CD4-positive, alpha-beta memory T cell (primary cell): ENCODE data around the gene INF2. TPM values are rescaled to one million over a fixed set of nuclear protein-coding genes. Genes with fewer than 3 reads are reported as not detected.

ENCODE experiments used
- CTCF ChIA-PET: fragments of 350-600 bp; sonication (Branson Sonifier 250); formaldehyde crosslinking; loops from one replicate; lab custom pipeline; 2021; ENCODE audit warnings: inconsistent platforms; ENCODE audit not compliant: partially characterized antibody; lab: Charles Lee
- POLR2A ChIA-PET: fragments of 350-600 bp; sonication (Branson Sonifier 250); formaldehyde crosslinking; loops from one replicate; lab custom pipeline; 2021; ENCODE audit not compliant: partially characterized antibody; lab: Charles Lee
- DNase-seq, 5 donors: peaks; one replicate each; pipeline versions ENCODE4 v3.0.0 to v3.0.0-alpha.2; 2020 to 2022; ENCODE audit warnings: mixed read lengths in 1 of 5
- H3K27ac ChIP-seq: one replicate; pipeline ENCODE4 v1.7.0; 2013; ENCODE audit warnings: low read depth, low read length
- H3K27me3 ChIP-seq: 2 replicates; pipeline ENCODE4 v1.7.0; 2013; ENCODE audit warnings: mild to moderate bottlenecking, low read length, moderate library complexity; ENCODE audit not compliant: insufficient read depth
- H3K36me3 ChIP-seq: 2 replicates; pipeline ENCODE4 v1.7.0; 2013; ENCODE audit warnings: mild to moderate bottlenecking, low read length, moderate library complexity; ENCODE audit not compliant: insufficient read depth
- H3K4me1 ChIP-seq: 2 replicates; pipeline ENCODE4 v1.7.0; 2013; ENCODE audit warnings: mild to moderate bottlenecking, low read length, moderate library complexity; ENCODE audit not compliant: insufficient read depth
- H3K4me3 ChIP-seq, 2 donors: one replicate each; pipeline ENCODE4 v1.7.0; 2013; ENCODE audit warnings: low read length in 2 of 2, mild to moderate bottlenecking in 1 of 2
- H3K9me3 ChIP-seq, 2 donors: one replicate each; pipeline ENCODE4 v1.7.0; 2013; ENCODE audit warnings: low read length in 2 of 2, control low read depth in 1 of 2; ENCODE audit not compliant: control insufficient read depth in 1 of 2
- H3K27ac Mint-ChIP-seq, 7 donors: one replicate each; pipeline ENCODE4 v1.8.0; 2020 to 2021; ENCODE audit warnings: mixed read lengths in 7 of 7, mild to moderate bottlenecking in 6 of 7, inconsistent platforms in 3 of 7, moderate library complexity in 3 of 7
- H3K27me3 Mint-ChIP-seq, 2 donors: one replicate each; pipeline ENCODE4 v1.8.0; 2020 to 2021; ENCODE audit warnings: mixed read lengths in 2 of 2
- H3K36me3 Mint-ChIP-seq, 2 donors: one replicate each; pipeline ENCODE4 v1.8.0; 2020 to 2021; ENCODE audit warnings: mixed read lengths in 2 of 2, inconsistent platforms in 1 of 2, mild to moderate bottlenecking in 1 of 2
- H3K4me1 Mint-ChIP-seq, 4 donors: one replicate each; pipeline ENCODE4 v1.8.0; 2020 to 2021; ENCODE audit warnings: mixed read lengths in 4 of 4, mild to moderate bottlenecking in 1 of 4
- H3K4me3 Mint-ChIP-seq, 8 donors: one replicate each; pipeline ENCODE4 v1.8.0; 2020 to 2021; ENCODE audit warnings: mixed read lengths in 8 of 8, mild to moderate bottlenecking in 7 of 8, moderate library complexity in 6 of 8, inconsistent platforms in 3 of 8
- H3K9me3 Mint-ChIP-seq, 8 donors: one replicate each; pipeline ENCODE4 v1.8.0; 2020 to 2021; ENCODE audit warnings: mixed read lengths in 8 of 8, mild to moderate bottlenecking in 5 of 8, inconsistent platforms in 3 of 8, moderate library complexity in 1 of 8
- intact Hi-C: fragments of 100-400 bp; cut with micrococcal nuclease; formaldehyde crosslinking; loops from one replicate; pipeline ENCODE4 v1.15.1; 2023
- polyA plus RNA-seq, 2 donors: library from polyadenylated mRNA; unstranded; fragments of 300-500 nt; fragmentation: Illumina TruSeq; gene quantifications; one replicate each; pipeline ENCODE4 v1.2.3, GENCODE V29; 2021
- total RNA-seq, 2 experiments: library from RNA; stranded (reverse); gene quantifications; one replicate each; pipeline ENCODE4 v1.2.3, GENCODE V29; 2021

The INF2 gene
- total and polyA plus RNA-seq, 4 experiments from 2014 or later, result 4.0 to 96.8 (median 52.4) TPM

GRCh38 chr14:104730487-104730886 lies 41.1 kb downstream of the INF2 start:
- Mint-ChIP-seq H3K27me3 (no peaks in the 10 kb centered on the region), H3K4me3 (no peak overlapping the region), H3K36me3 (no peaks in the 10 kb centered on the region), H3K4me1 (no peaks in the 10 kb centered on the region), H3K9me3 (peaks cover 0 to 3% (median 0%) of the 10 kb centered on the region in 8 donors), H3K27ac (no peak overlapping the region)
- H3K27me3 ChIP-seq, result no peaks in the 10 kb centered on the region
- H3K36me3 ChIP-seq, result no peaks in the 10 kb centered on the region
- CTCF ChIA-PET, result no interaction called here
- intact Hi-C loops, result no loop called here
- no peak overlapping the region for H3K4me3 ChIP-seq
- POLR2A ChIA-PET, result no interaction called here
- no peaks in the 10 kb centered on the region for H3K9me3 ChIP-seq
- no peak for DNase-seq
- H3K27ac ChIP-seq, result no peak overlapping the region
- no peaks in the 10 kb centered on the region for H3K4me1 ChIP-seq

- Mint-ChIP-seq H3K27me3 (no peaks in the 10 kb centered on the region), H3K9me3 (peaks cover 0 to 3% (median 0%) of the 10 kb centered on the region in 8 donors), H3K27ac (no peak overlapping the region), H3K4me1 (no peaks in the 10 kb centered on the region), H3K4me3 (no peak overlapping the region), H3K36me3 (no peaks in the 10 kb centered on the region)
- Histone ChIP-seq H3K4me1 (no peaks in the 10 kb centered on the region), H3K9me3 (no peaks in the 10 kb centered on the region), H3K36me3 (no peaks in the 10 kb centered on the region), H3K4me3 (no peak overlapping the region), H3K27ac (no peak overlapping the region), H3K27me3 (no peaks in the 10 kb centered on the region)
- no peak for DNase-seq
- intact Hi-C loops, result no loop called here
- CTCF ChIA-PET, result no interaction called here
- POLR2A ChIA-PET, result no interaction called here
Measured at GRCh38 chr14:104731320-104732294, 42.2 kb downstream of the INF2 start.

DNA sequence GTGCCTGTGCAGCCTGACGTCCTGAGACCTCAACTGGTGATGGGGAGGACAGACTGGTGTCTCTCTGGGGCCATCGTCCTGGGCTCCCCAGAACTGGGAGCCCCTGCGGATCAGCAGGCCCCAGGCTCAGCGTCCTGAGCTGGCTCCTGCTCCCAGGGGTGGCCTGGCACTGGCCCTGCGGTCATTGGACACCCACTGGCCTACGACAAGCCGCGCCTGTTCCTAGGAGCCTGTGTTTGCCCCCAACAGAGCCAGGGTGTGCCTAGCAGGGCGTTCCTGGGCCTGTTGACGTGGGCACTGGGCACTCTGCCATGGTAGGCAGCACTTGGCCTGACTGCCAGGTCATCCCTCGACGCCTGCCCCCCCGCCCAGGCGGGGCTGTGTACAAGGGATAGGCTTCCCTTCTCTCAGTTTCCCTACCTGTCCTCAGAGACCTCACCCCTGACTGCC lies 43.0 kb downstream of the INF2 start:
- no peaks in the 10 kb centered on the region for H3K4me1 ChIP-seq
- H3K9me3 ChIP-seq, result no peaks in the 10 kb centered on the region
- Mint-ChIP-seq H3K4me1 (no peaks in the 10 kb centered on the region), H3K27ac (no peak overlapping the region), H3K4me3 (no peak overlapping the region), H3K36me3 (no peaks in the 10 kb centered on the region), H3K27me3 (peaks cover 0 to 1% of the 10 kb centered on the region in 2 donors), H3K9me3 (peaks cover 0 to 3% (median 0%) of the 10 kb centered on the region in 8 donors)
- intact Hi-C loops, result no loop called here
- DNase-seq, result no peak
- POLR2A ChIA-PET, result no interaction called here
- CTCF ChIA-PET, result no interaction called here
- H3K36me3 ChIP-seq, result no peaks in the 10 kb centered on the region
- H3K27ac ChIP-seq, result no peak overlapping the region
- H3K4me3 ChIP-seq, result no peak overlapping the region
- H3K27me3 ChIP-seq, result no peaks in the 10 kb centered on the region

DNA sequence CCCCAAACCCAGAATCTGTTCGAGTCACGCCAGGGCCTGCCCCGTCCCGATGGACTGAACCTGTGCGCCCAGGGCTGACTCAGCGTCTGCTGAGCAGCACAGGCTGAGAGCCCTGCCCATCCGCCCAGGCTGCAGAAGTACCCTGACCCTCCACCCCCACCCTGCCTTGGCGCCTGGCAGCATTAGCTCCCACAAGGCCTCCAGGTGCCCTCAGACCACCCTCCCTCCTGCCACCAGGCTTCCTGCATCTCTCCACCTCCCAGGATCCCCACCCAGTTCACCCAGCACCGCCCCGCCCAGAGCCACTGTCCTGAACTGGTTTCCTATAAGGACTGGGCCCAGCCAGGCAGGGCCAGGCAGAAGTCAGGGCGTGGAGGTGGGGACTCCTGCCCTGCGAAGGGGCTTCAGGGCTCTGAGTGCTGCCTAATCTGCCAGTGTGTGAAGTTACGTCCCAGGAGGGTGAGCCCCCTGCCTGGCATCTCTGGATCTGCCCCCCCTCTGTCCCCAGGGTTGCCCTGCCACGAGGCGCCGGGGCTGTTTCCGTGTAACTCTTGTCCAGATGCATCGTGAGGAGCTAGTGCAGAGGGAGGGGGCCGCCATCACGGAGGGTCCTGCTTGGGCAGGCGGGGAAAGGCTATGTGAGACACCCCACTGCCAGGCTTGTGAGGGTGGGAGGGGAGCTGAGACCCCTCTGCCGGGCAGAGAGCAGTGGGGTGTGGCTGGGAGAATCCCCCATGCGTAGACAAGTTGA lies 43.7 kb downstream of the INF2 start:
- no peaks in the 10 kb centered on the region for H3K4me1 ChIP-seq
- Mint-ChIP-seq H3K4me1 (no peaks in the 10 kb centered on the region), H3K27ac (no peak overlapping the region), H3K4me3 (no peak overlapping the region), H3K36me3 (no peaks in the 10 kb centered on the region), H3K9me3 (peaks cover 0 to 3% (median 0%) of the 10 kb centered on the region in 8 donors), H3K27me3 (peaks cover 0 to 1% of the 10 kb centered on the region in 2 donors)
- DNase-seq, result no peak
- H3K4me3 ChIP-seq, result no peak overlapping the region
- intact Hi-C loops, result no loop called here
- no peaks in the 10 kb centered on the region for H3K9me3 ChIP-seq
- H3K27me3 ChIP-seq, result no peaks in the 10 kb centered on the region
- H3K36me3 ChIP-seq, result no peaks in the 10 kb centered on the region
- ChIA-PET CTCF (no interaction called here), POLR2A (no interaction called here)
- no peak overlapping the region for H3K27ac ChIP-seq

- Histone ChIP-seq H3K4me3 (no peak overlapping the region), H3K27me3 (no peaks in the 10 kb centered on the region), H3K27ac (no peak overlapping the region), H3K4me1 (no peaks in the 10 kb centered on the region), H3K36me3 (no peaks in the 10 kb centered on the region), H3K9me3 (no peaks in the 10 kb centered on the region)
- H3K36me3 Mint-ChIP-seq, result no peaks in the 10 kb centered on the region
- H3K27me3 Mint-ChIP-seq, result peaks cover 0 to 1% of the 10 kb centered on the region in 2 donors
- no peak overlapping the region for H3K27ac Mint-ChIP-seq
- no peak overlapping the region for H3K4me3 Mint-ChIP-seq
- CTCF ChIA-PET, result no interaction called here
- intact Hi-C loops, result no loop called here
- no peak for DNase-seq
- H3K9me3 Mint-ChIP-seq, result peaks cover 0 to 1% (median 0%) of the 10 kb centered on the region in 8 donors
- POLR2A ChIA-PET, result no interaction called here
- no peaks in the 10 kb centered on the region for H3K4me1 Mint-ChIP-seq
Measured at GRCh38 chr14:104734051-104734587, 44.7 kb downstream of the INF2 start.

- intact Hi-C loops, result no loop called here
- ChIA-PET CTCF (no interaction called here), POLR2A (no interaction called here)
- H3K4me3 ChIP-seq, result no peak overlapping the region
- H3K9me3 Mint-ChIP-seq, result no peaks in the 10 kb centered on the region
- no peak overlapping the region for H3K27ac ChIP-seq
- H3K9me3 ChIP-seq, result no peaks in the 10 kb centered on the region
- H3K4me1 ChIP-seq, result no peaks in the 10 kb centered on the region
- H3K4me1 Mint-ChIP-seq, result no peaks in the 10 kb centered on the region
- H3K36me3 ChIP-seq, result no peaks in the 10 kb centered on the region
- H3K4me3 Mint-ChIP-seq, result no peak overlapping the region
- H3K36me3 Mint-ChIP-seq, result no peaks in the 10 kb centered on the region
- no peak overlapping the region for H3K27ac Mint-ChIP-seq
- DNase-seq, result no peak
- peaks cover 0 to 1% of the 10 kb centered on the region in 2 donors for H3K27me3 Mint-ChIP-seq
- no peaks in the 10 kb centered on the region for H3K27me3 ChIP-seq
Measured at GRCh38 chr14:104734601-104734990, 45.2 kb downstream of the INF2 start.
